ENCODE measurements around the gene KCNJ1. TPM values are rescaled to one million over a fixed set of nuclear protein-coding genes. Genes with fewer than 3 reads are reported as not detected.

KCNJ1 gene
- total and polyA plus RNA-seq, 2 donors from 2014 or later, result 175 to 355 TPM

GRCh38 chr11:128876133-128876650, 9.1 kb upstream of the KCNJ1 start:
- H3K4me1 ChIP-seq (ENCODE audit: control insufficient read depth in 2 of 3, insufficient read depth in 2 of 3, low read depth in 1 of 3, low read length in 3 of 3), result no peaks in the 10 kb centered on the region
- no peak overlapping the region for H3K4me3 ChIP-seq (ENCODE audit: low read length in 3 of 3)
- no peak for TF ChIP-seq CTCF (IDR thresholded peaks at IDR 0.05; ENCODE audit: borderline replicate concordance, extremely low read depth, insufficient read depth)
- no peaks in the 10 kb centered on the region for H3K36me3 ChIP-seq (ENCODE audit: control insufficient read depth in 2 of 3, insufficient read depth in 3 of 3, low read length in 3 of 3)
- peak in 1 of 5 donors; percentile 20 for DNase-seq
- H3K27me3 ChIP-seq (ENCODE audit: control insufficient read depth, insufficient read depth, low read length), result no peaks in the 10 kb centered on the region
- H3K27ac ChIP-seq (ENCODE audit: low read depth in 2 of 2, low read length in 2 of 2), result no peak overlapping the region
- FAIRE-seq, result no peak
- no peaks in the 10 kb centered on the region for H3K9me3 ChIP-seq (ENCODE audit: control insufficient read depth in 2 of 3, insufficient read depth in 1 of 3, low read length in 3 of 3)
- intact Hi-C loops (cut with DNase I), result no loop called here
- H3K9ac ChIP-seq (ENCODE audit: low read length in 3 of 3), result no peak overlapping the region

- FAIRE-seq, result no peak
- no peaks in the 10 kb centered on the region for H3K36me3 ChIP-seq (ENCODE audit: control insufficient read depth in 2 of 3, insufficient read depth in 3 of 3, low read length in 3 of 3)
- no peak overlapping the region for H3K9ac ChIP-seq (ENCODE audit: low read length in 3 of 3)
- TF ChIP-seq CTCF (IDR thresholded peaks at IDR 0.05; ENCODE audit: borderline replicate concordance, extremely low read depth, insufficient read depth), result no peak
- no peaks in the 10 kb centered on the region for H3K4me1 ChIP-seq (ENCODE audit: control insufficient read depth in 2 of 3, insufficient read depth in 2 of 3, low read depth in 1 of 3, low read length in 3 of 3)
- H3K27me3 ChIP-seq (ENCODE audit: control insufficient read depth, insufficient read depth, low read length), result no peaks in the 10 kb centered on the region
- H3K9me3 ChIP-seq (ENCODE audit: control insufficient read depth in 2 of 3, insufficient read depth in 1 of 3, low read length in 3 of 3), result no peaks in the 10 kb centered on the region
- peak in 4 of 5 donors; percentile 31 to 57 (median 49) for DNase-seq
- H3K27ac ChIP-seq (ENCODE audit: low read depth in 2 of 2, low read length in 2 of 2), result no peak overlapping the region
- intact Hi-C loops (cut with DNase I), result no loop called here
- H3K4me3 ChIP-seq (ENCODE audit: low read length in 3 of 3), result no peak overlapping the region
Observed at GRCh38 chr11:128874427-128874826, 7.3 kb upstream of the KCNJ1 start.

- Histone ChIP-seq H3K4me3 (ENCODE audit: low read length in 3 of 3) (no peak overlapping the region), H3K36me3 (ENCODE audit: control insufficient read depth in 2 of 3, insufficient read depth in 3 of 3, low read length in 3 of 3) (no peaks in the 10 kb centered on the region), H3K4me1 (ENCODE audit: control insufficient read depth in 2 of 3, insufficient read depth in 2 of 3, low read depth in 1 of 3, low read length in 3 of 3) (no peaks in the 10 kb centered on the region), H3K27ac (ENCODE audit: low read depth in 2 of 2, low read length in 2 of 2) (no peak overlapping the region), H3K27me3 (ENCODE audit: control insufficient read depth, insufficient read depth, low read length) (no peaks in the 10 kb centered on the region), H3K9ac (ENCODE audit: low read length in 3 of 3) (no peak overlapping the region), H3K9me3 (ENCODE audit: control insufficient read depth in 2 of 3, insufficient read depth in 1 of 3, low read length in 3 of 3) (no peaks in the 10 kb centered on the region)
- DNase-seq, result no peak
- no peak for FAIRE-seq
- TF ChIP-seq CTCF (IDR thresholded peaks at IDR 0.05; ENCODE audit: borderline replicate concordance, extremely low read depth, insufficient read depth), result no peak
- intact Hi-C loops (cut with DNase I), result no loop called here
Observed at GRCh38 chr11:128872594-128872993, 5.5 kb upstream of the KCNJ1 start.

GRCh38 chr11:128872094-128872493, 5.0 kb upstream of the KCNJ1 start:
- H3K4me1 ChIP-seq (ENCODE audit: control insufficient read depth in 2 of 3, insufficient read depth in 2 of 3, low read depth in 1 of 3, low read length in 3 of 3), result no peaks in the 10 kb centered on the region
- DNase-seq (no peak), FAIRE-seq (no peak)
- H3K27ac ChIP-seq (ENCODE audit: low read depth in 2 of 2, low read length in 2 of 2), result no peak overlapping the region
- no peak overlapping the region for H3K4me3 ChIP-seq (ENCODE audit: low read length in 3 of 3)
- no peaks in the 10 kb centered on the region for H3K27me3 ChIP-seq (ENCODE audit: control insufficient read depth, insufficient read depth, low read length)
- H3K36me3 ChIP-seq (ENCODE audit: control insufficient read depth in 2 of 3, insufficient read depth in 3 of 3, low read length in 3 of 3), result no peaks in the 10 kb centered on the region
- intact Hi-C loops (cut with DNase I), result no loop called here
- no peak for TF ChIP-seq CTCF (IDR thresholded peaks at IDR 0.05; ENCODE audit: borderline replicate concordance, extremely low read depth, insufficient read depth)
- no peak overlapping the region for H3K9ac ChIP-seq (ENCODE audit: low read length in 3 of 3)
- H3K9me3 ChIP-seq (ENCODE audit: control insufficient read depth in 2 of 3, insufficient read depth in 1 of 3, low read length in 3 of 3), result no peaks in the 10 kb centered on the region
